Left renal pelvis (tissue), 4 donors: ENCODE measurements around the gene F2RL3. TPM values are rescaled to one million over a fixed set of nuclear protein-coding genes. Genes with fewer than 3 reads are reported as not detected.
"Not testable (repeated sequence)": the region's sequence is repeated elsewhere in the genome, so short reads cannot be mapped to it uniquely, and the experiment has no call there.

Experiments
- DNase-seq, 4 donors: peaks; one replicate each; pipeline ENCODE4 v3.0.0-alpha.2; 2013; ENCODE audit warnings: low read depth in 4 of 4, low spot score in 3 of 4
- polyA plus RNA-seq, 4 donors: library from polyadenylated mRNA; unstranded; fragments of 120-200 nt; gene quantifications; one replicate each; pipeline ENCODE4 v1.2.1, GENCODE V29; 2013; ENCODE audit not compliant: insufficient read length in 4 of 4

Gene F2RL3
- polyA plus RNA-seq, 4 donors, result 0.59 to 1.0 (median 0.85) TPM

DNA sequence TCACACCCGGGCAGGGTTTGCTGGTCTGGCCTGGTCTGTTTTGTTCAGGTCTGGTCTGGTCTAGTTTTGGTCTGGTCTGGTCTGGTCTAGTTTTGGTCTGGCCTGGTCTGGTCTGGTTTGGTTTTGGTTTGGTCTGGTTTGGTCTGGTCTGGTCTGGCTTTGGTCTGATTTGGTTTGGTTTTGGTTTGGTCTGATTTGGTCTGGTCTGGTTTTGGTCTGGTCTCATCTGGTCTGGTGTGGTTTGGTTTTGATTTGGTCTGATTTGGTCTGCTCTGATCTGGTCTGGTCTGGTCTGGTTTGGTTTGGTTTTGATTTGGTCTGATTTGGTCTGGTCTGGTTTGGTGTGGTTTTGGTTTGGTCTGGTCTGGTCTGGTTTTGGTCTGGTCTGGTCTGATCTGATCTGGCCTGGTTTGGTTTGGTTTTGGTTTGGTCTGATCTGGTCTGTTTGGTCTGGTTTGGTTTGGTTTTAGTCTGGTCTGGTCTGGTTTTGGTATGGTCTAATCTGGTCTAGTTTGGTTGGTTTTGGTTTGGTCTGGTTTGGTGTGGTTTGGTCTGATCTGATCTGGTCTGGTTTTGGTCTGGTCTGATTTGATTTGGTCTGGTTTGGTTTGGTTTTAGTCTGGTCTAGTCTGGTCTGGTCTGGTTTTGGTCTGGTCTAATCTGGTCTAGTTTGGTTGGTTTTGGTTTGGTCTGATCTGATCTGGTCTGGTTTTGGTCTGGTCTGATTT is 14.4 kb upstream of the F2RL3 start:
- DNase-seq, result no peak

DNA sequence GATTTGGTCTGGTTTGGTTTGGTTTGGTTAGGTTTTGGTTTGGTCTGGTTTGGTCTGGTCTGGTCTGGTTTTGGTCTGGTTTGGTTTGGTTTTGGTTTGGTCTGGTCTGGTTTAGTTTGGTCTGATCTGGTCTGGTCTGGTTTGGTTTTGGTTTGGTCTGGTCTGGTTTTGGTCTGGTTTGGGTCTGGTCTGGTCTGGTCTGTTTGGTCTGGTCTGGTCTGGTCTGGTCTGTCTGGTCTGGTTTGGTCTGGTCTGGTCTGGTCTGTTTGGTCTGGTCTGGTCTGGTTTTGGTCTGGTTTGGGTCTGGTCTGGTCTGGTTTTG is 13.9 kb upstream of the F2RL3 start:
- DNase-seq, result not testable (repeated sequence)

DNA sequence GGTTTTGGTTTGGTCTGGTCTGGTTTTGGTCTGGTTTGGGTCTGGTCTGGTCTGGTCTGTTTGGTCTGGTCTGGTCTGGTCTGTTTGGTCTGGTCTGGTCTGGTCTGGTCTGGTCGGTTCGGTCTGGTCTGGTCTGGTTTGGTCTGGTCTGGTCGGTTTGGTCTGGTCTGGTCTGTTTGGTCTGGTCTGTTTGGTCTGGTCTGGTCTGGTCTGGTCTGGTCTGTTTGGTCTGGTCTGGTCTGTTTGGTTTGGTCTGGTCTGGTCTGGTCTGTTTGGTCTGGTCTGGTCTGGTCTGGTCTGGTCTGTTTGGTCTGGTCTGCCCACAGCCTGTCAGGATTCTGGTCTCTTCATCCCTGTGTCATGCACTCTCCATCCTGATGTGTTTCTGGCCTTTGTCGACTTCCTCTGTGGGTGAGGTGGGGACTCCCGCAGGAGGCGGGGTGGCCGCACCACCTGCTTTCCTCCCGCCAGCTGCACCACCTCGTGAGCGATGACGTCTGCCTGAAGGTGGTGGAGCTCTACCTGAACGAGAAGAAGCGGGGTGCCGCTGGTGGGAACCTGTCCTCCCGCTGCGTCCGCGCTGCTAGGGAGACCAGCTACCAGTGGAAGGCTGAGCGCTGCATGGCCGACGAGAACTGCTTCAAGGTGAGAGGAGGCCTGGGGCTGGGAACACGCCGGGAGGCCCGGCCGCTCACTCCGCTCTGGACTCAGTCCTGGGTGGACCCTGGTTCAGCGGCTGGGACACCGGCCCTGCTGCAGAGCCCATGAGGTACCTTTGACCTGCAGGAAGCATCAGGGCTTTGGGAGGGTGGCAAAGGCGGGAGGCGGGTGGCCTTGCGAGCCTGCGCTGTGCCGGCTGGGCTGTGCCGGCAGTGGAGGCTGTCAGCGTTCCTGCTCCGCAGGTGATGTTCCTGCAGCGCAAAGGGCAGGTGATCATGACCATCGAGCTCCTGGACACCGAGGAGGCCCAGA is 12.9 kb upstream of the F2RL3 start:
- no peak for DNase-seq

DNA sequence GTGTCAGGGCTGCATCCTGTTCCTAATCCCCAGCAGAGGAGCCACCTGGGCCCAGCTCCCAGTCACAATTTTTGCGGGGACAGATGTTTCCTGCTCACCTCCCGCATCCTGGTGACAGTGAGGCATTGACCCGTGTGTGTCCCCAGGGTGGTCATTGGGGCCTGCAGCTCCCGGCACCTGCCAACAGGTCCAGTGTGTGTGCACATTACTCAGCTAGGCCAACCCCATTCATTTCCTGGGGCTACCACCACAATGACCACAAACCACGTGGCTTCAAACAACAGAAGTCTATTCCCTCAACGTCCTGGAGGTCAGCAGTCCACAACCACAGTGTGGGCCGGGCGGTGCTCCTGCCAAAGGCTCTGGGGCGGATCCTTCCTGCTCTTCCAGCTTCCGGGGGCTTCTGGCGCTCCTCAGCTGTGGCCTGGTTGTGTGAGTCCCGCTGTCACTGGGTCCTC is 11.9 kb upstream of the F2RL3 start:
- DNase-seq, result no peak

DNA sequence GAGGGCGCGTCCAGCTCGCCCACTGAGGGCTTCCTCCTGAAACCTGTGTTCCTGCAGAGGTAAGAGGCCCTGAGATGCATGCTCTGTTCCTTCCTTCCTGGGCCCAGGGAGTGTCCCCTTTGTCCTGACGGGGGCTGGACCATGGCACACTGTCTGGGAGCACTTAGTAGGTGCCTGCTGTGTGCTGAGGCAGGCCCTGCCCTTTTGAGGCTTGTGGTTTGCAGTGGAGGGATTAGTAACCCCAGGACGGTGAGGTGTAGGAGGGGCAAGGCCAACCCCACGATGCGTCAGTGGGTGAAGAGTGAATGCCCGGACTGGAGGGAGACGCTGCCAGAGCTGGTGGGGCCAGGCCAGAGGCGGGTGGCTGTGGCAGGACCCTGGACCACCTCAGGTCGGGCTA is 11.2 kb upstream of the F2RL3 start:
- no peak for DNase-seq

DNA sequence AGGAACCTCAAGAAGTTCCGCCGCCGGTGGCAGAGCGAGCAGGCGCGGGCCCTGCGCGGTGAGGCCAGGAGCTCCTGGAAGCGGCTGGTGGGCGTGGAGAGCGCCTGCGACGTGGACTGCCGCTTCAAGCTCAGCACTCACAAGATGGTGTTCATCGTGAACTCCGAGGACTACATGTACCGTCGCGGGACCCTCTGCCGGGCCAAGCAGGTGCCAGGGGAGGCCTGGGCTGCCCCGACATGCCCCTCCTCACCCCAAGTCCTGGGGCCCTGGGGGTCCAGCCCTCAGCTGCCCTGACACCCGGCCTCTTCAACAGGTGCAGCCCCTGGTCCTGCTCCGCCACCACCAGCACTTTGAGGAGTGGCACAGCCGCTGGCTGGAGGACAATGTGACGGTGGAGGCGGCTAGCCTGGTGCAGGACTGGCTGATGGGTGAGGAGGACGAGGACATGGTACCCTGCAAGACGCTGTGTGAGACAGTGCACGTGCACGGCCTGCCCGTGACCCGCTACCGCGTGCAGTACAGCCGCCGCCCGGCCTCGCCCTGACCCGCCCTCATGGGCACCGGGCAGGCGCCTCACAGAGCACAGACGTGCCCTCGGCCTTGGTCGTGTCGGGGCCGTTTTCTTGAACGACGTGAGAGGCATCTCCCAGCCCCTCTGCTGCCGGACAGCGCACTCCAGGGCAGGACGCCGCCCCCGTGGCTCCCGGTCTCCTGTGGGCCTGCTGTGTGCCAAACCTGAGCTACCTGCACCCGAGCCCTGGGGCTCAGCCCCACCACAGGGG is 10.4 kb upstream of the F2RL3 start:
- DNase-seq, result no peak

DNA sequence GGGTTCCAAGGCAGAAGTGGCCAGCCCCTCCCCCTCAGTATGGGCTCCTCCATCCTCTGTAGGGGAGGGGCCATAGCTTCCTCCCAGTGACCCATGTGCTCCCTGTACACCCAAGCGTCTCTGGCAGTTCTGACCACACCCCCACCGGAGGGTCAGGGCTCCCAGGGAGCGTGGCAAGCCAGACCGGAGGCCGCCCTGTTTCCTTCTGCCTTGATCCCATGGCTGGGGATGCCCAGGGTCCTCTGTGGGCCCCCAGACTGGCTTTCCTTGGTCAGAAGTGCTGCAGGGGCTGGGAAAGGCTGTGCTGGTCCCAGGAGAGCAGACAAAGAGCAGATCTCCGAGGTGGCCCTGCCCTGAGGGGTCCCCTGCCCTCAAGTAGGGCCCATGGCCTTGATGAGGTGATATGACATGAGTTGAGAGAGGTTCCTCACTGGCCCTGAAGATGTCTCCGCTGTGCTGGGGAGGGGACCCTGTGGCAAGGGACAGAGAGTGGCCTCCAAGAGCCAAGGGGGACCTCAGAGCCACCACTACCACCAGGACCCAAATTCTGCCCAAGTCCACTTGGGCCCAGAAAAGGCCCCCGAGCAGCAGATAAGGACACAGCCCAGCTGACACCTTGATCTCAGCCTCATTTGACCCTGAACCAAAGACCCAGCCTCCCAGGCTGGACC is 7.8 kb upstream of the F2RL3 start:
- no peak for DNase-seq

DNA sequence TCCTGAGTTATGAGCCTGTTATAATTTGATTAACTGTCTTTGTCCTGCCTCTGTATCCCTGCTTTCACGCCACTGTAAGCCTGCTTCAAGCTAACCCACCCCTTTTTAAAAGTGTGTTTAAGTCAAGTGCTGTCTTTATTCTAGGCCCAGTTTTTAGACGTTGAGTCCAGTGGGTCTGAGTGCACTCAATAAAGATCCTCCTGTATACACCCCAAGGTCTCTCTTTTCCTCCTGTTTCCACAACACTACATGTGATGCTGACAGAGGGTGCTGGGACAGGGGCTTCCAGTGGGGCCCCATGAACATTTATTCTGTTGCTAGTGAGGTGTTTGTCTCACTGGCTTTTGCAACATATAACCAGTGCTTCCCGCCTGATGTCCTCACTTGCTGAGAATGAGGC is 6.7 kb upstream of the F2RL3 start:
- DNase-seq, result no peak

DNA sequence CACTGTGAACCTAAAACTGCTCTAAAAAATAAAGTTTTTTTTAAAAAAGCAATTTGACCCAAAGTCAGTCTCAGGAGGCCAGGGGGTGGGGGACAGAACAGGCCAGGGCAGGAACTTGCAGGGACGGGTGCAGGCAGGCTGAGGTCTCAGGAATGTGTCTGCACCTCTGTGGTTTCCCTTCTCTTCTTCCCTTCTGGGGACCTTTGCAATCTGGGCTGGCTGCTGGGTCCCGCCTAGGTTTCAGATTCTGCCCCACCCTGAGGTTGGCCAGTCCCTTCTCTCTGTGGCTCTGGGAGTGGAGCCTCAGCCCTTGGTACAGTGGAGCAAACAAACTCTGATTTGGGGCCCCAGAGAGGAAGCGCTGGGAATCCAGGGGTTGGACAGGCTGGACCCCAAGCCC is 5.3 kb upstream of the F2RL3 start:
- DNase-seq, result no peak

DNA sequence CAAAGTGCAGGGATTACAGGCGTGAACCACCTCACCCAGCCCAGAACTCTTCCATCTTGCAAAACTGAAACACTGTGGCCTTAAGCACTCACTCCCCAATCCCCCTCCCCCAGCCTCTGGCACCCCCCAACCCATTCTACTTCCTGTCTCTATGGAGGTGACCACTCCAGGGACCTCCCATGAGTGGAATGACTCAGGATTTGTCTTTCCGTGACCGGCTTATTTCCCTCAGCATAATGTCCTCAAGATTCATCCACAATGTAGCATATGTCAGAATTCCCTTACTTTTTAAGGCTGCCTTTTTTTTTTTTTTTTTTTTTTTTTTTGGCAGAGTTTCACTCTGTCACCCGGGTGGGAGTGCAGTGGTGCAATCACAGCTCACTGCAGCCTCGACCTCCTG is 3.6 kb upstream of the F2RL3 start:
- DNase-seq, result no peak

DNA sequence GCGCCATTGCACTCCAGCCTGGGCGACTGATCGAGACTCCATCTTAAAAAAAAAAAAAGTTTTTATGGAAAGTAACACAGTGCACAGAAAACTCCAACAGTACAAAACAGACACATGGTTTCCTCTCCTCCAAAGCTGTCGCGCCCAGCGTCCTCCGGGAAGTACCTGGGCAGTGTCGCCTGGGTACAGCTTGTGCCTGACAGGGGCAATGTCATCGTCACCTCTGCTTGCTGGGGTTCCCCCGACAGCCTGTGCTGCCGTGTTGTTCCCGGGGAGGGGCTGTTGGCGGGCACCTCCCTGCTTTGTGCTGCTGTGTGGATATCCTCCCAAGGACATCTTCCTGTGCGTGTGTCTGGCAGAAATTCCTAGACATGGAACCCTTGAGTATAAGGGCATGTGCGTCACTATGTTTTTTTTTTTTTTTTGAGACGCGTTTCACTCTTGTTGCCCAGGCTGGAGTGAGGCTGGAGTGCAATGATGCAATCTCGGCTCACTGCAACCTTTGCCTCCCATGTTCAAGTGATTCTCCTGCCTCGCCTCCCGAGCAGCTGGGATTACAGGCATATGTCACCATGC is 2.4 kb upstream of the F2RL3 start:
- DNase-seq, result no peak

DNA sequence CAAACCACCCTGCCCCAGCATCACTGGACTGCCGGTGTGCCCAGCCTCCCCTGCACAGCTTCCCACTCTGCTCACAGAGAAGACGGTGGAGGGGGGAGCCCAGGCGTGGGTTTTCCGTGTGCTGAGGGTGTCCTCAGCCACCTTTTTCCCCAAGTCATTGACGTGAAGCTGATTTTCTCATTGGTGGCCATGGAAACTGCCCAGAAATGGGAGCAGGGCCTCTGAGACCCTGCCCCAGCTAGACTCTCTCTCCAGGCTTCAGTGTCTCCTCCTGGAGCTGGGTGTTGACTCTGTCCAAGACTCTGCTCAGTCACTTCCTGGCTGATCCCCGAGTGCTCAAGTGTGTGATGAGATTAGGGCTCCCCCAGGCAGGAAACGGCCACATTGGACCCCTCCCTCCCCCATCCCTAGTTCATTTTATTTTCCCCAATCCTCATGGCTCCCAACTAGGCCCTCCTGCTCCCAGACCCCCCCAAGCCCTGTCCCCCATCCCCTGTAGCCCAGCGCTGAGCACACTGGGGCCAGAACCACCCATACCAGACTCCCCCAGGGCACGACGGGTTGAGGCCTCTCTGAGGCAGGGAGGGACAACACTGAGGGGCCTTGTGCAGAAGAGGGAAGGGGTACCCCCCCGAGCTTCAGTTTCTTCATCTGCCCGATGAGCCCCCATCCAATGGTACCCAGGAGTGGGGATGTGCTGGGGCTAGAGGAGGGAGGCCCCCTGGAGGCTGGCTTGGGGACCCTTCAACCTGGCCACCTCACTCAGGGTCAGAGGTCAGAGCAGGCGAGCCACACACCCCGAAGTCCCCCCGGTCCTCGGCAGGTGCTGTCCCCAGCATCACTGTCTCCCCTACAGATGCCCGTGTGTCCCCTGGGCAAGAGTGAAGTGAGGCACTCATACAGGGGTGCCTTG is 1.2 kb upstream of the F2RL3 start:
- no peak for DNase-seq

DNA sequence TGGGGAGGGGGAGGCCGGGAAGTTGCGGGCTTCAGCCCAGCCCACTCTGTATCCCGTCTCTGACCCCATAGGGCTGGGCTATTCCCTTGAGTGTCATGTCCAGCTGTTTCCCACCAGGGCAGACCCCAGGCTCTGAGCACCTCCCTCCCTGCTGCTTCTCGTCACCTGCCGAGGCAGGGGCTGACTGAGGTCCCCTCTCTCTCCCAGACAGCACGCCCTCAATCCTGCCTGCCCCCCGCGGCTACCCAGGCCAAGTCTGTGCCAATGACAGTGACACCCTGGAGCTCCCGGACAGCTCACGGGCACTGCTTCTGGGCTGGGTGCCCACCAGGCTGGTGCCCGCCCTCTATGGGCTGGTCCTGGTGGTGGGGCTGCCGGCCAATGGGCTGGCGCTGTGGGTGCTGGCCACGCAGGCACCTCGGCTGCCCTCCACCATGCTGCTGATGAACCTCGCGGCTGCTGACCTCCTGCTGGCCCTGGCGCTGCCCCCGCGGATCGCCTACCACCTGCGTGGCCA is 625 bp downstream of the F2RL3 start:
- no peak for DNase-seq

DNA sequence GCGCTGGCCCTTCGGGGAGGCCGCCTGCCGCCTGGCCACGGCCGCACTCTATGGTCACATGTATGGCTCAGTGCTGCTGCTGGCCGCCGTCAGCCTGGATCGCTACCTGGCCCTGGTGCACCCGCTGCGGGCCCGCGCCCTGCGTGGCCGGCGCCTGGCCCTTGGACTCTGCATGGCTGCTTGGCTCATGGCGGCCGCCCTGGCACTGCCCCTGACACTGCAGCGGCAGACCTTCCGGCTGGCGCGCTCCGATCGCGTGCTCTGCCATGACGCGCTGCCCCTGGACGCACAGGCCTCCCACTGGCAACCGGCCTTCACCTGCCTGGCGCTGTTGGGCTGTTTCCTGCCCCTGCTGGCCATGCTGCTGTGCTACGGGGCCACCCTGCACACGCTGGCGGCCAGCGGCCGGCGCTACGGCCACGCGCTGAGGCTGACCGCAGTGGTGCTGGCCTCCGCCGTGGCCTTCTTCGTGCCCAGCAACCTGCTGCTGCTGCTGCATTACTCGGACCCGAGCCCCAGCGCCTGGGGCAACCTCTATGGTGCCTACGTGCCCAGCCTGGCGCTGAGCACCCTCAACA is 1.2 kb downstream of the F2RL3 start:
- no peak for DNase-seq

DNA sequence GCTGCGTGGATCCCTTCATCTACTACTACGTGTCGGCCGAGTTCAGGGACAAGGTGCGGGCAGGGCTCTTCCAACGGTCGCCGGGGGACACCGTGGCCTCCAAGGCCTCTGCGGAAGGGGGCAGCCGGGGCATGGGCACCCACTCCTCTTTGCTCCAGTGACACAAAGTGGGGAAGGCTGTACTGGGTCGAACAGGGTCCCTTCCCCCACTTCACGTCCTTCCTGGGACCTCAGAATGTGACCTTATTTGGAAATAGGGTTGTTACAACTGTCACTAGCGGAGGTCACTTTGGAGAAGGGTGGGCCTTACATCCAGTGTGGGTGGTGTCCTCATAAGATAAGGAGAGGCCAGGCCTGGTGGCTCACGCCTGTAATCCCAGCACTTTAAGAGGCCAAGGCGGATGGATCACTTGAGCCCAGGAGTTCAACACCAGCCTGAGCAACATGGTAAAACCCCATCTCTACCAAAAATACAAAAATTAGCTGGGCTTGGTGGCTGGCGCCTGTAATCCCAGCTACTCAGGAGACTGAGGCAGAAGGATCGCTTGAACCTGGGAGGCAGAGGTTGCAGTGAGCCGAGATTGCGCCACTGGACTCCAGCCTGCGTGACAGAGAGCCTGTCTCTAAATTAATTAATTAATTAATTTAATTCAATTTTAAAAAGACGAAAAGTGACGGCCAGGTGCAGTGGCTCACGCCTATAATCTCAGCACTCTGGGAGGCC is 1.8 kb downstream of the F2RL3 start:
- DNase-seq, result no peak

DNA sequence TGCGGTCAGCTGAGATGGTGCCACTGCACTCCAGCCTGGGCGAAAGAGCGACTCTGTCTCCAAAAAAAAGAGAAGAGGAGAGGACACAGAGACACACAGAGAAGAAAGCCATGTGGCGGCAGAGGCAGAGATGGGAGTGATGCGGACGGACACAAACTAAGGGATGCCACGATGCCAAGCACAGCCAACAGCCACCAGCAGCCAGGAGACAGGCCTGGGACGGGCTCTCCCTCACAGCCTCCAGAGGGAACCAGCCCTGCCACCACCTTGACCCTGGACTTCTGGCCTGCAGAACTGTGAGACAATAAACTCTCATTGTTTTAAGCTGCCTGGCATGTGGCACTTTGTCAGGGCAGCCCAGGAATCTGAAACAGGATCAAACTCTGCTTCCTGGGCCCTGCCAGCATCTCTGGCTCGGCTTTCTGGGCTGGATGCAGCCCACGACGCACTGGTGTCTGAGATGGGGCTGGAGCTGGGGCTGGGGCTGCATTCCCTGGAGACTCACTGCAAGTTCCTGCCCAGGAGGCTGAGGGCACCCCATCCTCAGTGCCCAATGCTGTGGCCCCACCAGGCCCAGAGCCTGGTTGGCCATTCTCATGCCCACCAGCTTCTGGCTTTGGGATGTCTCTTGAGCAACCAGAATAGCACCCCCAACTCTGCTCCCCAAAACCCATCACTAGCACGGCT is 3.0 kb downstream of the F2RL3 start:
- DNase-seq, result no peak

DNA sequence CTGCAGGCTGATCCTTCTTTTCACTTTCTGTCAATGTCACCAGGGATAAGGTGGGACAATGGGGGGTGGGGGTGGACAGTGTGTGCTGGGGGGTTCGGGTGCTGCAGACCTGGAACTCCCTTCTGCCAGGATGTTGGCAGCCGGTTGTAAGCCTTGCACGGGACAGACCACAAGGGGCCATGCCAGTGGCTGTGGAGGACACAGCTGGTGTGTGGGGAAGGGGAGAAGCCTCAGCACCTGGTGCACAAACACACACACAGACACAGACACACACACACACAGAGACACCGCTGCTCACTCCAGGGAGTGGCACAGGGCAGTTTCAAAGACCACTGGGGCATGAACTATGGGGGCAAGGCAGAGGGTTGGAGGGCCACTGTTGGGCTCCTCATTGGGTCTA is 3.6 kb downstream of the F2RL3 start:
- DNase-seq, result no peak
